Fibroblast of villous mesenchyme (primary cell): ENCODE data around the gene SLC7A14. TPM values are rescaled to one million over a fixed set of nuclear protein-coding genes. Genes with fewer than 3 reads are reported as not detected.

Experiments
- DNase-seq: peaks from one replicate; pipeline ENCODE4 v3.0.0-alpha.2; 2010; ENCODE audit warnings: low read depth
- H3K4me3 ChIP-seq: 2 replicates; pipeline ENCODE4 v1.5.1; 2011; ENCODE audit warnings: low read depth, mild to moderate bottlenecking, low read length
- total RNA-seq: library from RNA; depleted of rRNA; stranded (reverse); fragments of >200 nt; gene quantifications from 2 replicates; pipeline ENCODE4 v1.2.3, GENCODE V29; 2012
- TF ChIP-seq, protein P1 (sequence below): IDR thresholded peaks from 2 replicates; pipeline ENCODE4 v1.5.1; 2012; ENCODE audit warnings: low read depth, mild to moderate bottlenecking, low read length; ENCODE audit not compliant: insufficient read depth

SLC7A14 gene
- total RNA-seq, 1 donor = 2.2 TPM

DNA sequence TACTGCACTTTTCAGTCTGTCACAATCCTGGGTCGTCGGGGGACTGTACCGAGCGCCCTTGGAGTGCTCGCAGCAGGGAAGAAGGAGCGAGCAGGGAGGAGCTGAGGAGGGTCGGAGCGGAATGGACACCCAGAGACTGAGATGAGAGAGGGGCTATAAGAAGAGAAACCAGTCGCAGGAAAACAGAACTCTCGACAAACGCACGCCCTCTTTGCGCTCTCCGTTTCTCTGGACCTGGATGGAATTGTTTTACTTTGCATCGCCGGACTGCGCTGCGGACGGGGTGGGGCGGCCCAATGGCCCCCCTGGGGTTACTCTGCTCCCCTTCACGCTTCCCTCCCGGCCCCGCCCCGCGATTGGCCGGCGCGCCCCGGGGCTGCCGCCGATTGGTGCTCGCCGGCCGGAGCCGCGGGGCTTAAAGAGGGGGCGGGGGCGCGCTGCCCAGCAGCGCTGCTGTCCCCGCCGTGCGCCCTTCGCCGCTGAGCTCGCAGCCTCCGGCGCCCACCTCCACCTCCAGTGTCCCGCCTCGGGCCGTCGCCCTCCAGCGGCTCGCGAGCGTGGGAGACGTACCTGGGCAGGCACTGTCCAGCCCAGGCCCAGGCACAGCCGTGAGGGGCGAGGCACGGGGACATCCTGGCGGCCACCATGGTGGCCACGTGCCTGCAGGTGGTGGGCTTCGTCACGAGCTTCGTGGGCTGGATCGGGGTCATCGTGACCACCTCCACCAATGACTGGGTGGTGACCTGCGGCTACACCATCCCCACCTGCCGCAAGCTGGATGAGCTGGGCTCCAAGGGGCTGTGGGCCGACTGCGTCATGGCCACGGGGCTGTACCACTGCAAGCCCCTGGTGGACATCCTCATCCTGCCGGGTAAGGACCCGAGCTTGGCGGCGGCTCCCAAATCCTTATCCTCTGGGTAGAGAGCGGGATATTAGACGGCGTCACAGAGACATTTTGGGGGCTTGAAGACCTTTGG, 167.2 kb downstream of the SLC7A14 start, which contains the start of gene CLDN11:
Gene CLDN11 (plus strand): TSS at position 447 of the 977 bp plus-strand sequence. CDS start 199 bp downstream, at position 646.
- TF ChIP-seq, protein P1, sequence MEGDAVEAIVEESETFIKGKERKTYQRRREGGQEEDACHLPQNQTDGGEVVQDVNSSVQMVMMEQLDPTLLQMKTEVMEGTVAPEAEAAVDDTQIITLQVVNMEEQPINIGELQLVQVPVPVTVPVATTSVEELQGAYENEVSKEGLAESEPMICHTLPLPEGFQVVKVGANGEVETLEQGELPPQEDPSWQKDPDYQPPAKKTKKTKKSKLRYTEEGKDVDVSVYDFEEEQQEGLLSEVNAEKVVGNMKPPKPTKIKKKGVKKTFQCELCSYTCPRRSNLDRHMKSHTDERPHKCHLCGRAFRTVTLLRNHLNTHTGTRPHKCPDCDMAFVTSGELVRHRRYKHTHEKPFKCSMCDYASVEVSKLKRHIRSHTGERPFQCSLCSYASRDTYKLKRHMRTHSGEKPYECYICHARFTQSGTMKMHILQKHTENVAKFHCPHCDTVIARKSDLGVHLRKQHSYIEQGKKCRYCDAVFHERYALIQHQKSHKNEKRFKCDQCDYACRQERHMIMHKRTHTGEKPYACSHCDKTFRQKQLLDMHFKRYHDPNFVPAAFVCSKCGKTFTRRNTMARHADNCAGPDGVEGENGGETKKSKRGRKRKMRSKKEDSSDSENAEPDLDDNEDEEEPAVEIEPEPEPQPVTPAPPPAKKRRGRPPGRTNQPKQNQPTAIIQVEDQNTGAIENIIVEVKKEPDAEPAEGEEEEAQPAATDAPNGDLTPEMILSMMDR = peak; percentile 25
- DNase-seq = peak; percentile 66
- peak within 1 kb of the TSS; percentile 76 for H3K4me3 ChIP-seq

DNA sequence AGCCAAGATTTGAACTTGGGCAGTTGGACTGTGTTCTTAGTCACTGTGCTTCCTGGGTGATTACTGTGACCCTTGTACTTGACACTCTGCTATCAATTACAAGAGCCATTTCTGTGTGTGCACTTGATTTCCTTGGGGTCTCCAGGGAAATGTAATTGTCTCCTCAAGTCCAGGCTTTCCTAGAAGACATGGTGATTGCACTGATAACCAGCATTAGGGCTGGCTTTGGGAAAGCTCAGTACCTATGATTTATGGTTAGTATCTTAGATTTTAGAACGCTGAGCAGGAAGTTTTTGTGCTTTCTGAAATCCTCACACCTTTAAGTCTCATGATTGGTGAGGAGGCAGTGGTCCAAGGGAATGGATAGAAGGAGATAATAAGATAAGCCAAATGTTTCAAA, 168.8 kb downstream of the SLC7A14 start:
- TF ChIP-seq, protein P1 = no peak
- no peak overlapping the region for H3K4me3 ChIP-seq
- DNase-seq = no peak

DNA sequence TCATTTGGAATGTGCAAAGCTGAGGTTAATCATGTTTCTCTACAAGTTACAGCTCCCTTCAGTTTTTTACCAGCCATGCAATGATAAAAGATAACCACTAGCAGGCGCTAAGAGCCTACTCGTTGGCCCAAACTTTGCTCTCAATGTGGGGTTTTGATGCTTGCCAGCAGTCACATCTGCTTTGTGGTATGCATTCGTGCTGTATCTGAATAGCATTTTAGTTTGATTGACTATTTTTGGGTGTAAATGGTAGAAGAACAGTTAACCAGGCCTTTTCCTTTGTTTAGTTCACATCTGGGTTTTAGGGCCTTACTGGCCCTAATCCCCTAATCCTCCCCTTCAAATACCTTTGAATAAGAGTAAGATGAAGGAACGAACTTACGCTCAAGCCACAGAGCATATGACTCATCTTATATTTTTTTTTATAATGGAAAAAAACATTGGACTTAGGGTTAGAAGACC, 171.6 kb downstream of the SLC7A14 start:
- TF ChIP-seq, protein P1 = peak; percentile 100
- H3K4me3 ChIP-seq = no peak overlapping the region
- peak; percentile 94 for DNase-seq

GRCh38 chr3:170413291-170413690, 172.6 kb downstream of the SLC7A14 start:
- H3K4me3 ChIP-seq = no peak overlapping the region

DNA sequence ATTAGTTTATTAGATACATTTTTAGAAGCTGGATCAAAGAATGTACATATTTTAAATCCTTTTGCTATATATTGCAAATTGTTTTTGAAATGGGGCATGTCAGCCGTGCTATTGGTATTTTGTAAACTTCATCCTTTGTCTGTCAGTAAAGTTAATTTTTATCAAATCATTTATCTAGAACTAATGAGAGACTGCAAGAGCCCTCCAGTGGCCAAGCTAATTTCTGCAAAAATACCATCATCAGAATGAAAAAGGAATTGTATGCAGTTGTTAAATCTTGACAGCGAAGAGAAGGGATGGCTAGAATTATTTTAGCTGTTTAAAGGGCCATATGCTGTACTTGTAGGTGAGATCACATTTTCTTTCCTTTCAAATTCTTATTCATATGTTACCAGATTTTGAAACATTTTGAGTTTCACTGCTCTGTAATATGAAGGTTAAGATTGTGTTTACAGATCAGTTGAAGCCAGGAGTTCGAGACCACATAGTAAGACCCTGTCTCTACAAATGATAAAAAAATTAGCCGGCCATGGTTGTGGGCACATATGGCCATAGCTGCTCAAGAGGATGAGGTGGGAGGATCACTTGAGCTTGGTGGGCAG, 175.3 kb downstream of the SLC7A14 start:
- no peak overlapping the region for H3K4me3 ChIP-seq
- peak; percentile 47 for DNase-seq
- TF ChIP-seq, protein P1 = peak; percentile 67

More at GRCh38 chr3:170413291-170413690, 172.6 kb downstream of the SLC7A14 start:
- TF ChIP-seq, protein P1 = no peak
- no peak for DNase-seq

Other genes with a start within 250 kb of the SLC7A14 start
- 95.9 and 96.3 TPM in 2 replicates for gene SKIL, start 228.4 kb downstream of the SLC7A14 start, total RNA-seq
- 276 and 411 TPM in 2 replicates for gene CLDN11, start 167.2 kb downstream of the SLC7A14 start, total RNA-seq